Stimulated activated CD8-positive, alpha-beta memory T cell treated with anti-CD3 and anti-CD28 coated beads, Interleukin-15, amount 100 ng/mL, for 4 hours (primary cell): ENCODE measurements around the gene FARSB.
"Not testable (repeated sequence)": the region's sequence is repeated elsewhere in the genome, so short reads cannot be mapped to it uniquely, and the experiment has no call there.

Source experiments
- DNase-seq, 2 donors: peaks; one replicate each; pipeline ENCODE4 v3.0.0-alpha.2; 2020; ENCODE audit warnings: low read depth in 2 of 2

FARSB gene

GRCh38 chr2:222655787-222656525 lies at the start of gene FARSB:
Gene FARSB (minus strand): TSS chr2:222656092. CDS start chr2:222656073, 19 bp downstream.
- DNase-seq: peak; percentile 81 to 88

- DNase-seq: no peak
These were observed 48.0 kb upstream of the FARSB start for GRCh38 chr2:222703886-222704285.

- DNase-seq: no peak
These were observed 47.2 kb upstream of the FARSB start for GRCh38 chr2:222703091-222703490.

GRCh38 chr2:222701721-222702131 lies 45.8 kb upstream of the FARSB start:
- DNase-seq: no peak

GRCh38 chr2:222701233-222701632 lies 45.3 kb upstream of the FARSB start:
- no peak for DNase-seq

GRCh38 chr2:222698276-222698675 lies 42.4 kb upstream of the FARSB start:
- DNase-seq: no peak

- no peak for DNase-seq
These were observed 37.9 kb upstream of the FARSB start for GRCh38 chr2:222693837-222694236.

- not testable (repeated sequence) for DNase-seq
These were observed 37.5 kb upstream of the FARSB start for GRCh38 chr2:222693413-222693812.

GRCh38 chr2:222690564-222691200 lies 34.8 kb upstream of the FARSB start:
- peak; percentile 27 to 28 for DNase-seq

- DNase-seq: no peak
These were observed 33.4 kb upstream of the FARSB start for GRCh38 chr2:222689322-222689721.

- DNase-seq: no peak
These were observed 33.0 kb upstream of the FARSB start for GRCh38 chr2:222688917-222689316.

GRCh38 chr2:222686086-222686750 lies 30.3 kb upstream of the FARSB start:
- no peak for DNase-seq

GRCh38 chr2:222683805-222684204 lies 27.9 kb upstream of the FARSB start:
- no peak for DNase-seq

- no peak for DNase-seq
These were observed 22.1 kb upstream of the FARSB start for GRCh38 chr2:222677981-222678380.

- DNase-seq: no peak
These were observed 18.0 kb upstream of the FARSB start for GRCh38 chr2:222673883-222674282.

GRCh38 chr2:222673273-222673672 lies 17.4 kb upstream of the FARSB start:
- DNase-seq: no peak

GRCh38 chr2:222672068-222672401 lies 16.1 kb upstream of the FARSB start:
- no peak for DNase-seq

GRCh38 chr2:222671259-222672067 lies 15.6 kb upstream of the FARSB start, which contains the start of gene MOGAT1:
Gene MOGAT1 (plus strand): TSS chr2:222671658. CDS start chr2:222671786, 128 bp downstream.
- DNase-seq: no peak

- DNase-seq: no peak
These were observed 14.5 kb upstream of the FARSB start for GRCh38 chr2:222670191-222671038.

- no peak for DNase-seq
These were observed 13.5 kb upstream of the FARSB start for GRCh38 chr2:222669353-222669752.
